RWPE2 (cell line): Measurements from ENCODE around the gene PARVG.
"Not testable (repeated sequence)": the region's sequence is repeated elsewhere in the genome, so short reads cannot be mapped to it uniquely, and the experiment has no call there.

ENCODE experiments used
- ATAC-seq: fragments of 200-7000 bp; cut with Tn5 transposase; 3 replicates; pipeline ENCODE4 v1.9.1; 2021; ENCODE audit warnings: low read depth
- DNase-seq: peaks from one replicate; pipeline ENCODE4 v3.0.0-alpha.2; 2020; ENCODE audit warnings: low spot score
- H3K27ac ChIP-seq: fragments of 450-650 bp; 2 replicates; pipeline ENCODE4 v1.5.1; 2017; ENCODE audit warnings: mild to moderate bottlenecking; ENCODE audit not compliant: poor library complexity, severe bottlenecking
- H3K27me3 ChIP-seq: fragments of 250-450 bp; sonication (Bioruptor Pico); 2 replicates; pipeline ENCODE4 v1.5.1; 2021; ENCODE audit warnings: mild to moderate bottlenecking, moderate library complexity; ENCODE audit not compliant: insufficient read depth, poor library complexity, severe bottlenecking
- H3K36me3 ChIP-seq: fragments of 250-450 bp; sonication (Bioruptor Pico); 2 replicates; pipeline ENCODE4 v1.5.1; 2020; ENCODE audit warnings: low read depth, mild to moderate bottlenecking, moderate library complexity
- H3K4me1 ChIP-seq: fragments of 250-450 bp; sonication (Bioruptor Pico); 2 replicates; pipeline ENCODE4 v1.5.1; 2021; ENCODE audit warnings: mild to moderate bottlenecking, moderate library complexity; ENCODE audit not compliant: insufficient read depth, poor library complexity, severe bottlenecking
- H3K4me3 ChIP-seq: fragments of 250-450 bp; sonication (Bioruptor Pico); 2 replicates; pipeline ENCODE4 v1.5.1; 2021; ENCODE audit warnings: mild to moderate bottlenecking, moderate library complexity; ENCODE audit not compliant: severe bottlenecking
- H3K9me3 ChIP-seq: fragments of 250-450 bp; sonication (Bioruptor Pico); 2 replicates; pipeline ENCODE4 v1.5.1; 2021; ENCODE audit warnings: mild to moderate bottlenecking, moderate library complexity; ENCODE audit not compliant: severe bottlenecking
- CTCF ChIP-seq: fragments of 450-650 bp; IDR thresholded peaks from one replicate; pipeline ENCODE4 v1.5.1; 2017; ENCODE audit warnings: mild to moderate bottlenecking, moderate library complexity; ENCODE audit not compliant: poor library complexity, severe bottlenecking

The PARVG gene

DNA sequence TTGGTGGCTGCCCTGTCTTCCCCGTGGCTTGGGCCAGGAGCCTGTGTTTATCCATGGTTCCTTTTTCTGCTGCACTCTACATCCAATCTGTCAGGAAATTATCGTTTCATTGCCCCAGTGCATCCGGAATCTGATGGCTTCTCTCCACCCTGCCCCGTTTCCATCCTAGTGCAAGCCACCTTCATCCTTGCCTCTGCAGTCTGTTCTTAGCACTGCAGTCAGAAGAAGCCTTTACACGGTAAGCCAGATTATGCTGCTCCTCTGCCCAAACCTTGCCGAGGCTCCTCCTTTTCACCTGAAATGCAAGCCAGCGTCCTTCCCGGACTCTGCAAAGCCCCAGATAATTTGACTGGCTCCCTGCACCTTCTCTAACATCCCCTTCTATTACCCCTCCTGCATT lies 45.1 kb downstream of the PARVG start:
- Histone ChIP-seq H3K9me3 (no peaks in the 10 kb centered on the region), H3K36me3 (no peaks in the 10 kb centered on the region), H3K27me3 (no peaks in the 10 kb centered on the region), H3K27ac (no peak overlapping the region), H3K4me1 (no peaks in the 10 kb centered on the region), H3K4me3 (no peak overlapping the region)
- DNase-seq: no peak
- no peak for TF ChIP-seq CTCF
- no peak for ATAC-seq

GRCh38 chr22:44229331-44229730 lies 48.6 kb downstream of the PARVG start:
- Histone ChIP-seq H3K4me3 (no peak overlapping the region), H3K4me1 (no peaks in the 10 kb centered on the region), H3K36me3 (no peaks in the 10 kb centered on the region), H3K27me3 (no peaks in the 10 kb centered on the region), H3K9me3 (no peaks in the 10 kb centered on the region), H3K27ac (no peak overlapping the region)
- no peak for DNase-seq
- TF ChIP-seq CTCF: no peak
- ATAC-seq: no peak

GRCh38 chr22:44229809-44230208 lies 49.1 kb downstream of the PARVG start:
- no peaks in the 10 kb centered on the region for H3K4me1 ChIP-seq
- no peak for ATAC-seq
- H3K27ac ChIP-seq: no peak overlapping the region
- H3K36me3 ChIP-seq: no peaks in the 10 kb centered on the region
- no peak for DNase-seq
- no peak overlapping the region for H3K4me3 ChIP-seq
- H3K9me3 ChIP-seq: no peaks in the 10 kb centered on the region
- TF ChIP-seq CTCF: no peak
- no peaks in the 10 kb centered on the region for H3K27me3 ChIP-seq

DNA sequence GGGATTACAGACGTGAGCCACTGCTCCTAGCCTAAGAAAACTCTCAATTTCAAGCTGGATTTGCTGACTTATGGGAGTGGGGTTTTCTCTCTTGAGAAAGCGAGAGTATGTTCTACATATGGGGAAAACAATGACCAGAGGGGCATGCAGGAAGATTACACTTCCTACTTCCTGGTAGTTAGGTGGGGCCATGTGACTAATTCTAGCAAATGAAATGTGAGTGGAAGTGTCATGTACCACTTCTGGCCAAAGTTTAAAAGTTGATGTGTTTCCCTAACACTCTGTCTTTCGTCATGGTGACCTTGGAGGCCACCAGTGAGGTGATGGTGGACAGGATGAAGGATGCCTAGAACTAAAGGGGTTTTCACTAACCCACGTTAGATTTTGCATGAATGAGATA lies 50.5 kb downstream of the PARVG start:
- ATAC-seq: no peak
- no peak for TF ChIP-seq CTCF
- no peaks in the 10 kb centered on the region for H3K4me1 ChIP-seq
- DNase-seq: no peak
- no peaks in the 10 kb centered on the region for H3K9me3 ChIP-seq
- H3K27ac ChIP-seq: no peak overlapping the region
- H3K27me3 ChIP-seq: no peaks in the 10 kb centered on the region
- H3K4me3 ChIP-seq: no peak overlapping the region
- H3K36me3 ChIP-seq: no peaks in the 10 kb centered on the region

DNA sequence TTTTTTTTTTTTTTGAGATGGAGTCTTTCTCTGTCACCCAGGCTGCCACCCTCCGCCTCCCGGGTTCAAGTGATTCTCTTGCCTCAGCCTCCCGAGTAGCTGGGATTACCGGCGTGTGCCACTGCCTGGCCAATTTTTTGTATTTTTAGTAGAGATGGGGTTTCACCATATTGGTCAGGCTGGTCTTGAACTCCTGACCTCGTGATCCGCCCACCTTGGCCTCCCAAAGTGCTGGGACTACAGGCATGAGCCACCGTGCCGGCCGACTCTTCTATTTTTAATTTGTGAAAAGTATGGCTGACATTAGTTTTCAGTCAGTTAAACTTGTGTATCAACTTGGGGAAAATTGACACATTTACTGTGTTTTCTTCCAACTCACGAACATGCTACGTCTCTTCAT lies 53.6 kb downstream of the PARVG start:
- H3K4me1 ChIP-seq, DNase-seq, H3K27me3 ChIP-seq, H3K27ac ChIP-seq, ATAC-seq, H3K4me3 ChIP-seq, H3K9me3 ChIP-seq, H3K36me3 ChIP-seq: not testable (repeated sequence)
